Measurements from ENCODE around the gene CNIH4. TPM values are rescaled to one million over a fixed set of nuclear protein-coding genes. Genes with fewer than 3 reads are reported as not detected.

The CNIH4 gene
- polyA plus RNA-seq, 1 of the 3 experiments (the other 2 are of a cell fraction) = 37.7 TPM

DNA sequence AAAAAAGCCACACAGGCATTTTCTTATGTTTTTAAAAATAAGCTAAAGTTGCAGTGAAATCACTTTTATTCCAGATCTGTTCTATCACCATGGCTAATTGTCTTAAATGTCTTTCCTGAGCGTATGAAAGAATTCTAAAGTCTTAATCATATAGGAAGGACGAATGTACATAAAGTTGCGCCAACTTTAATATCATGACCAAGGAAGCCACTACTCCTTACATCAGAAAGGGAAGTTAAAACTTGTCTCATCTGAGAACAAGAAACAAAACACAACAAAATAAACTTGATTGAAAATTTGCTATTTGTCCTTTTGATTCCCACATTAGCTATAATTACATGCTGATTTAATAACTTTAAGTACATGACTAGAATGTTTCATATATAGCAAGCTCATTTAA, 26.5 kb downstream of the CNIH4 start:
- Histone ChIP-seq H3K9ac (no peak overlapping the region), H3K9me3 (no peaks in the 10 kb centered on the region), H3K4me3 (ENCODE audit: low read depth in 2 of 2, low read length in 1 of 2) (no peak overlapping the region), H2AFZ (ENCODE audit: low read depth) (no peak overlapping the region), H3F3A (replicated peaks; ENCODE audit: insufficient read depth) (peaks cover 27% of the 10 kb centered on the region), H3K27me3 (ENCODE audit: insufficient read depth) (no peaks in the 10 kb centered on the region), H3K9me2 (no peaks in the 10 kb centered on the region), H4K20me1 (ENCODE audit: insufficient read depth) (no peaks in the 10 kb centered on the region), H3K79me2 (ENCODE audit: insufficient read depth) (no peaks in the 10 kb centered on the region), H3K4me2 (no peak overlapping the region), H3K36me3 (replicated peaks in 1 of 2; ENCODE audit: control insufficient read depth in 1 of 2, insufficient read depth in 2 of 2, low read length in 1 of 2) (peaks cover 42 to 59% of the 10 kb centered on the region in 2 experiments), H3K4me1 (ENCODE audit: control insufficient read depth in 1 of 2, insufficient read depth in 2 of 2, low read depth in 1 of 2, low read length in 1 of 2) (no peaks in the 10 kb centered on the region; a peak in 1 of 4 replicates), H3K27ac (ENCODE audit: low read depth in 2 of 2, low read length in 1 of 2) (no peak overlapping the region; a peak in 1 of 4 replicates)
- CTCF ChIA-PET = interaction anchor here (1.0 kb wide), 1 partner anchor 74 kb away, joined by 5 read pairs; no protein-coding TSS in a partner anchor
- no peak for DNase-seq
- TF ChIP-seq FOXM1 (IDR thresholded peaks at IDR 0.05; ENCODE audit: low read depth) (no peak), FOXJ3 (CRISPR knock-in tag; IDR thresholded peaks at IDR 0.05) (no peak), FOSL2 (IDR thresholded peaks at IDR 0.05; ENCODE audit: borderline replicate concordance, low read depth) (no peak), RFX5 (IDR thresholded peaks at IDR 0.05; ENCODE audit: low read length) (no peak), JUND (IDR thresholded peaks at IDR 0.05) (no peak), TEAD4 (IDR thresholded peaks at IDR 0.05; ENCODE audit: borderline replicate concordance, insufficient read depth) (no peak), SMC3 (IDR thresholded peaks at IDR 0.05; ENCODE audit: low read depth, low read length) (no peak), RCOR1 (IDR thresholded peaks at IDR 0.05; ENCODE audit: low read length) (no peak), YY1 (IDR thresholded peaks at IDR 0.05; ENCODE audit: low read depth) (no peak), TAF1 (IDR thresholded peaks at IDR 0.05; ENCODE audit: borderline replicate concordance, low read depth, low read length) (no peak), ELF1 (IDR thresholded peaks at IDR 0.05) (no peak)
- TF ChIP-seq, protein P1, sequence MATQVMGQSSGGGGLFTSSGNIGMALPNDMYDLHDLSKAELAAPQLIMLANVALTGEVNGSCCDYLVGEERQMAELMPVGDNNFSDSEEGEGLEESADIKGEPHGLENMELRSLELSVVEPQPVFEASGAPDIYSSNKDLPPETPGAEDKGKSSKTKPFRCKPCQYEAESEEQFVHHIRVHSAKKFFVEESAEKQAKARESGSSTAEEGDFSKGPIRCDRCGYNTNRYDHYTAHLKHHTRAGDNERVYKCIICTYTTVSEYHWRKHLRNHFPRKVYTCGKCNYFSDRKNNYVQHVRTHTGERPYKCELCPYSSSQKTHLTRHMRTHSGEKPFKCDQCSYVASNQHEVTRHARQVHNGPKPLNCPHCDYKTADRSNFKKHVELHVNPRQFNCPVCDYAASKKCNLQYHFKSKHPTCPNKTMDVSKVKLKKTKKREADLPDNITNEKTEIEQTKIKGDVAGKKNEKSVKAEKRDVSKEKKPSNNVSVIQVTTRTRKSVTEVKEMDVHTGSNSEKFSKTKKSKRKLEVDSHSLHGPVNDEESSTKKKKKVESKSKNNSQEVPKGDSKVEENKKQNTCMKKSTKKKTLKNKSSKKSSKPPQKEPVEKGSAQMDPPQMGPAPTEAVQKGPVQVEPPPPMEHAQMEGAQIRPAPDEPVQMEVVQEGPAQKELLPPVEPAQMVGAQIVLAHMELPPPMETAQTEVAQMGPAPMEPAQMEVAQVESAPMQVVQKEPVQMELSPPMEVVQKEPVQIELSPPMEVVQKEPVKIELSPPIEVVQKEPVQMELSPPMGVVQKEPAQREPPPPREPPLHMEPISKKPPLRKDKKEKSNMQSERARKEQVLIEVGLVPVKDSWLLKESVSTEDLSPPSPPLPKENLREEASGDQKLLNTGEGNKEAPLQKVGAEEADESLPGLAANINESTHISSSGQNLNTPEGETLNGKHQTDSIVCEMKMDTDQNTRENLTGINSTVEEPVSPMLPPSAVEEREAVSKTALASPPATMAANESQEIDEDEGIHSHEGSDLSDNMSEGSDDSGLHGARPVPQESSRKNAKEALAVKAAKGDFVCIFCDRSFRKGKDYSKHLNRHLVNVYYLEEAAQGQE (IDR thresholded peaks at IDR 0.05; ENCODE audit: low read depth, low read length) = no peak
- TF ChIP-seq, protein P2, sequence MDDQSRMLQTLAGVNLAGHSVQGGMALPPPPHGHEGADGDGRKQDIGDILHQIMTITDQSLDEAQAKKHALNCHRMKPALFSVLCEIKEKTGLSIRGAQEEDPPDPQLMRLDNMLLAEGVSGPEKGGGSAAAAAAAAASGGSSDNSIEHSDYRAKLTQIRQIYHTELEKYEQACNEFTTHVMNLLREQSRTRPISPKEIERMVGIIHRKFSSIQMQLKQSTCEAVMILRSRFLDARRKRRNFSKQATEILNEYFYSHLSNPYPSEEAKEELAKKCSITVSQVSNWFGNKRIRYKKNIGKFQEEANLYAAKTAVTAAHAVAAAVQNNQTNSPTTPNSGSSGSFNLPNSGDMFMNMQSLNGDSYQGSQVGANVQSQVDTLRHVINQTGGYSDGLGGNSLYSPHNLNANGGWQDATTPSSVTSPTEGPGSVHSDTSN (IDR thresholded peaks at IDR 0.05) = no peak
- 96% methylated on average over 3 of the region's 3 CpGs for WGBS (ENCODE audit: low lambda C conversion rate)
- POLR2A ChIA-PET = no interaction called here

DNA sequence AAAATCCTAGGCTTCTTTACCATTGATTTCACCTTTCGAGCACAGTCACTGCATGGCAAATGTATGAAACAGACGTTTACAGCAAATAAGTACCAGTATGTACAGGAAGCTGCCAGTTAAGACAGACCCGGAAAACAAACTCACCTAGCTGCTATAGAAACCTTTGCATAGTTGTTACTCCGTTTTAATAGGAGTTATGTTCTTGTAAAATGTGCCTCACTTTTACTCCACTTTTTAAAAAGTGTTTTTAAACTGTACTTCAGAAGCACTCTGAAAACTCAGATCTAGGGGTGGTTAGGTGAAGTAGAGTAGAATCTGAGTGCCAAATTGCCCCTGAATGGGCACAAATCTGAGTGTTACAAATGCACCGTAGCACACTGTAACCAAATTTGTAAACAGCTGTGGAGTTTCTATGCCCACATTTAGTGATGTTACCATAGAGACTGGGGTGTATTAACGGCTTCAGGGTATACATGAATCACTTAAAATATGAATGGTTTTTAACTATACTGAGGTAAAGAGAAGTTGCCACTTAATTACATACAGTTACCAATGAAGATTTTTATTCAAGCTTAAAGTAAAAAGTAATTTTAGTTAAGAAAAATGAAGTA, 30.7 kb downstream of the CNIH4 start:
- peaks cover 72 to 73% of the 10 kb centered on the region in 2 experiments for H3K36me3 ChIP-seq (replicated peaks in 1 of 2; ENCODE audit: control insufficient read depth in 1 of 2, insufficient read depth in 2 of 2, low read length in 1 of 2)
- ChIA-PET CTCF (interaction anchor here (1.1 to 1.9 kb wide), 4 partner anchors 12 to 336 kb away, joined by 3 to 7 read pairs (median 4); no protein-coding TSS in a partner anchor), POLR2A (no interaction called here)
- no peak for TF ChIP-seq TAF1 (IDR thresholded peaks at IDR 0.05; ENCODE audit: borderline replicate concordance, low read depth, low read length)
- TF ChIP-seq POLR2AphosphoS5 (IDR thresholded peaks at IDR 0.05; ENCODE audit: low read depth, low read length) = no peak
- H3K27me3 ChIP-seq (ENCODE audit: insufficient read depth) = no peaks in the 10 kb centered on the region
- H3K4me3 ChIP-seq (ENCODE audit: low read depth in 2 of 2, low read length in 1 of 2) = no peak overlapping the region
- no peaks in the 10 kb centered on the region for H3K9me2 ChIP-seq
- no peaks in the 10 kb centered on the region for H3K9me3 ChIP-seq
- H4K20me1 ChIP-seq (ENCODE audit: insufficient read depth) = no peaks in the 10 kb centered on the region
- H2AFZ ChIP-seq (ENCODE audit: low read depth) = no peak overlapping the region
- DNase-seq = peak; percentile 8
- no peak overlapping the region for H3K4me2 ChIP-seq
- WGBS (ENCODE audit: low lambda C conversion rate) = 78% methylated on average over 6 of the region's 6 CpGs
- H3K79me2 ChIP-seq (ENCODE audit: insufficient read depth) = peaks cover 4% of the 10 kb centered on the region; the same call in 1 of the 2 replicates
- H3F3A ChIP-seq (replicated peaks; ENCODE audit: insufficient read depth) = peaks cover 36% of the 10 kb centered on the region
- H3K9ac ChIP-seq = no peak overlapping the region
- H3K27ac ChIP-seq (ENCODE audit: low read depth in 2 of 2, low read length in 1 of 2) = no peak overlapping the region
- no peaks in the 10 kb centered on the region; a peak in 1 of 4 replicates for H3K4me1 ChIP-seq (ENCODE audit: control insufficient read depth in 1 of 2, insufficient read depth in 2 of 2, low read depth in 1 of 2, low read length in 1 of 2)
